Lower leg skin (tissue), 3 donors: ENCODE results near the gene RAC3.

Experiments used
- POLR2A ChIP-seq, 2 donors: fragments of 450-650 bp; IDR thresholded peaks; one replicate each; pipeline ENCODE4 v1.6.1; 2016 to 2017; ENCODE audit warnings: antibody characterized with exemption in 2 of 2, mild to moderate bottlenecking in 1 of 2, moderate library complexity in 1 of 2
- TF ChIP-seq, protein P1 (sequence below), 3 donors: fragments of 450-650 bp; IDR thresholded peaks; one replicate each; pipeline ENCODE4 v1.5.1; 2016; ENCODE audit warnings: antibody characterized with exemption in 3 of 3, mild to moderate bottlenecking in 3 of 3, moderate library complexity in 2 of 3

DNA sequence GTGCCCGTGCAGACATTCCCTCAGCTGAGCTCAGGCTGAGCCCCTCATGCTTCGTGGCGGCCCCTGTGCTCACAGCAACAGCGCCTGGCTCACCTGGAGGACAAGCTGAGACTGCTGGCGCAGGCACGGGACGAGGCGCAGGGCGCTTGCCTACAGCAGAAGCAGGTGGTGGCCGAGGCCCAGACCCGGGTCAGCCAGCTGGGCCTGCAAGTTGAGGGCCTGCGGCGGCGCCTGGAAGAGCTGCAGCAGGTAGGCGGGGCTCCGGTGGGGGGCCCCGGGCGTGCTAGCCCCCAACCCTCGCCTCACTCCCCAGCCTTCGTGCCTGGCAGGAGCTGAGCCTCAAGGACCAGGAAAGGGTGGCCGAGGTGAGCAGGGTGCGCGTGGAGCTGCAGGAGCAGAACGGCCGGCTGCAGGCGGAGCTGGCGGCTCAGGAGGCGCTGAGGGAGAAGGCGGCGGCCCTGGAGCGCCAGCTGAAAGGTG lies 1.4 kb upstream of the RAC3 start:
- no peak for TF ChIP-seq POLR2A (IDR thresholded peaks at IDR 0.05)
- TF ChIP-seq, protein P1, sequence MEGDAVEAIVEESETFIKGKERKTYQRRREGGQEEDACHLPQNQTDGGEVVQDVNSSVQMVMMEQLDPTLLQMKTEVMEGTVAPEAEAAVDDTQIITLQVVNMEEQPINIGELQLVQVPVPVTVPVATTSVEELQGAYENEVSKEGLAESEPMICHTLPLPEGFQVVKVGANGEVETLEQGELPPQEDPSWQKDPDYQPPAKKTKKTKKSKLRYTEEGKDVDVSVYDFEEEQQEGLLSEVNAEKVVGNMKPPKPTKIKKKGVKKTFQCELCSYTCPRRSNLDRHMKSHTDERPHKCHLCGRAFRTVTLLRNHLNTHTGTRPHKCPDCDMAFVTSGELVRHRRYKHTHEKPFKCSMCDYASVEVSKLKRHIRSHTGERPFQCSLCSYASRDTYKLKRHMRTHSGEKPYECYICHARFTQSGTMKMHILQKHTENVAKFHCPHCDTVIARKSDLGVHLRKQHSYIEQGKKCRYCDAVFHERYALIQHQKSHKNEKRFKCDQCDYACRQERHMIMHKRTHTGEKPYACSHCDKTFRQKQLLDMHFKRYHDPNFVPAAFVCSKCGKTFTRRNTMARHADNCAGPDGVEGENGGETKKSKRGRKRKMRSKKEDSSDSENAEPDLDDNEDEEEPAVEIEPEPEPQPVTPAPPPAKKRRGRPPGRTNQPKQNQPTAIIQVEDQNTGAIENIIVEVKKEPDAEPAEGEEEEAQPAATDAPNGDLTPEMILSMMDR (IDR thresholded peaks at IDR 0.05), result no peak
